GM12891 (cell line): Measurements from ENCODE around the gene EXOSC1.

ENCODE experiments used
- POLR2A ChIP-seq: IDR thresholded peaks from 2 replicates; pipeline ENCODE4 v1.6.1; 2011; ENCODE audit warnings: low read depth, low read length, control low read depth
- POLR2AphosphoS5 ChIP-seq: IDR thresholded peaks from 2 replicates; pipeline ENCODE4 v1.6.1; 2011; ENCODE audit warnings: low read depth, low read length, control low read depth
- POU2F2 ChIP-seq: IDR thresholded peaks from 2 replicates; pipeline ENCODE4 v1.6.1; 2011; ENCODE audit warnings: low read depth, mild to moderate bottlenecking, control low read depth, low read length, moderate library complexity
- SPI1 ChIP-seq: IDR thresholded peaks from 2 replicates; pipeline ENCODE4 v1.6.1; 2011; ENCODE audit warnings: low read depth, low read length, control low read depth
- TAF1 ChIP-seq: IDR thresholded peaks from 2 replicates; pipeline ENCODE4 v1.6.1; 2011; ENCODE audit warnings: low read depth, low read length, control low read depth

GRCh38 chr10:97494863-97495506 is 49.2 kb upstream of the EXOSC1 start:
- no peak for TF ChIP-seq POLR2A
- no peak for TF ChIP-seq POLR2AphosphoS5
- TF ChIP-seq POU2F2, result no peak
- TF ChIP-seq SPI1, result no peak
- TF ChIP-seq TAF1, result no peak
